HG02852 (cell line): ENCODE measurements around the gene NPAS3.

Source experiments
- ATAC-seq: cut with Tn5 transposase; IDR thresholded peaks from one replicate; pipeline ENCODE4 v1.9.1; 2021; ENCODE audit warnings: mild to moderate bottlenecking, moderate library complexity; ENCODE audit not compliant: unreplicated experiment

NPAS3 gene

DNA sequence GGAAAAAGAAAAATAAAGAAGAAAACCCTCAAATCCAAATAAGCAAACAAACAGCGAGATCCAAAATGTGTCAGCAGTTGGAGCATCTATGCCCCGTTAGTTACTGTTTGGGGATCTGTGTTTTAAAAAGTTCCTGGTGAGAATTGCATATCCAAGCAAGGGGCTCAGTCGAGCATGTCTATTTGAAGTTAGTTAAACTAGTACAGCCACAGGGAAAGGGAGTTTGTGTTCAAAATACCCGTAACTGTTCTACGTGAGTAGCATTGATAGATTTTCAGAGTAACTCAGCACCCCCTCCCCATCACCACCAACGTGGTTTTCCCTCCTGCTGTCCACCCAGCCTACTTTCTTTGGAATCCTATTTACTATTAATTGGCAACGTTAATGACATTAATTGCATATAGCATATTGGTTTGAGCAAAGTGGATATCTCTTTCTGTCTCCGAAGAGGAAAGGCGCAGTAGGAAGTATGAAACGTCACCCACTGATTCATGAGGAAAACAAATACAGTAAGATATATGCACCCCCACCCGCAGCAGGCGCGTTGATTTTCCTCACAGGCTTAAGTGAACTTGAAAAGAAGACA, 1.5 kb downstream of the NPAS3 start:
- ATAC-seq: no peak

GRCh38 chr14:32940711-32941667, 2.3 kb downstream of the NPAS3 start:
- no peak for ATAC-seq

- no peak for ATAC-seq
Observed at GRCh38 chr14:32941668-32942065, 3.0 kb downstream of the NPAS3 start.

- no peak for ATAC-seq
Observed at GRCh38 chr14:32947081-32947480, 8.4 kb downstream of the NPAS3 start.

GRCh38 chr14:32947792-32948191, 9.1 kb downstream of the NPAS3 start:
- ATAC-seq: no peak

GRCh38 chr14:32950584-32950983, 11.9 kb downstream of the NPAS3 start:
- no peak for ATAC-seq

DNA sequence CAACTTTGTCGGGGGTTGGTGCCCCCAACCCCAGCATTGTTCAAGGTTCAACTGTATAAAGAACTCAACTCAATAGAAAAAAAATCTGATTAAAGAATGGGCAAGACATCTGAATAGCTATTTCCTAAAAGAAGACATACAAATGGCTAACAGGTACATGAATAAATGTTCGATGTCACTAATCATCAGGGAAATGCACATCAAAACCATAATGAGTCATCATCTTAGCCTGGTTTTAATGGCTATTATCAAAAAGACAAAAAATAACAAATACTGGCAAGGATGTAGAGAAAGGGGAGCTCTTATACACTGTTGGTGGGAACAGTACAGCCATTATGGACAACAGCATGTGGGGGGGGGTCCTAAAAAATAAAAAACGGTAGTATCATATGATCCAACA, 28.7 kb downstream of the NPAS3 start:
- ATAC-seq: no peak

- ATAC-seq: no peak
Observed at GRCh38 chr14:32968972-32969544, 30.4 kb downstream of the NPAS3 start.

GRCh38 chr14:32977913-32978312, 39.2 kb downstream of the NPAS3 start:
- ATAC-seq: no peak

DNA sequence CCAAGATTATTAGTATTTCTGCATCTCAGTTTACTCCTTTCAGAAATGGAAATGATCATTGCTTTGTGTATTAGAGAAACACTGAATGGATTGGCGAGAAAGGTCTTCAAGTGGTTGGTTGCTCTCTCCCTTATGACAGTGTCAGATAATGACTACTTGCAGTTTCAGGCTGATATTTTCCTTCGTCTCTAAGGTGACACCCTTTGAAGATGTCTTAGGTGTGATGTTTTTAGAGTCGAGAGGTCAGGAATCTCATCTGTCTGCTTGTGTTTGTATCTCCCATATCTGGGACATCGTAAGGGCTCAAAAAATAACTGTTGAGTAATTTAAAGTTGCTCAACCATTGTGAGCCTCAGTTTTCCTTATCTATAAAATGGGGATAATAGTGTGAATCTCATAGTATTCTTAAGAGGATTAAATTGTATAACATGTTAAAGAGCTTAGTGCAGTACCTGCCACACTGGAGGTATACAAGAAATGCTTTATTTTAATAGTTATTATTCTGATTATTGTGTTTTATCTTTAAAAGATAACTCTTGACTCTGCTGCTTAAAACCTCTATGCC, 40.1 kb downstream of the NPAS3 start:
- no peak for ATAC-seq

GRCh38 chr14:32980178-32980901, 41.7 kb downstream of the NPAS3 start:
- ATAC-seq: no peak

GRCh38 chr14:32980902-32981501, 42.3 kb downstream of the NPAS3 start:
- ATAC-seq: no peak

- ATAC-seq: no peak
Observed at GRCh38 chr14:32984241-32984930, 45.7 kb downstream of the NPAS3 start.

DNA sequence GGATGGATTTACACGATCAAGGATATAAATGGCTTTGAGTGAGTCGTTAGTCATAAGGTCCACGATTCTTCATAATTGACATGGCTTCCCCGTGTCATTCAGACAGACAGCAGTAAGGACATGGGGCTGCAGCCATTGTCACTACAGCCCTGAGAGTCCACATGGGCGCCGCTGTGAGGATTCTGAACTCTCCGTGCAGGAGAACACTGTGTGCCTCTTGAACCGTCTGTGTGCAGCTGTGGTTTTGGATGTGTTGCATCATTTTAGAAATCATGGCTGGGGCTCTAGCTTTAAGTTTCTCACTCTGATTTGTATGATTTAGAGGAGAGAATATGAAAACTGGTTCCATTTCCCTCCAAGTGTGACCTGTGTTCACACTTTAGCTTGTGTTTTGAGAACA, 47.2 kb downstream of the NPAS3 start:
- ATAC-seq: no peak

GRCh38 chr14:32986791-32987540, 48.3 kb downstream of the NPAS3 start:
- ATAC-seq: no peak

GRCh38 chr14:32991691-32992090, 53.0 kb downstream of the NPAS3 start:
- ATAC-seq: no peak

DNA sequence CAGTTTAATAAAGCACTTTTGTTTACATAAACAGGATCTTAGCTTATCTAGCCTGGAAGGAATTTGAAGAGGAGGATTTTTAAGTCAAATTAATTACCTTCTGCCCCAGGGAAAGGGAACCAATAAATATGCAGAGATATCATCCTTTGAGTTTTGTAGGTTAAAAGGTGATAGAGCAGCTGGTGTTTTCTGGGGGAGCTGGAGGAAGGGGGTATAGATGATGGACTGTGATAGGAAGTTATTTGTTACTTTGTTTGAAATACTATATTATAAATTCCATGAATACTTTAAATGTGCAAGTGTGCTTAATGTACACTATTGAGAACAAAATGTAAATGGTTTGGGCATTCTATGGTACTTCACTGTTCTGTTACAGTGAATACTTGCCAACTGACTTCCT, 55.2 kb downstream of the NPAS3 start:
- no peak for ATAC-seq

DNA sequence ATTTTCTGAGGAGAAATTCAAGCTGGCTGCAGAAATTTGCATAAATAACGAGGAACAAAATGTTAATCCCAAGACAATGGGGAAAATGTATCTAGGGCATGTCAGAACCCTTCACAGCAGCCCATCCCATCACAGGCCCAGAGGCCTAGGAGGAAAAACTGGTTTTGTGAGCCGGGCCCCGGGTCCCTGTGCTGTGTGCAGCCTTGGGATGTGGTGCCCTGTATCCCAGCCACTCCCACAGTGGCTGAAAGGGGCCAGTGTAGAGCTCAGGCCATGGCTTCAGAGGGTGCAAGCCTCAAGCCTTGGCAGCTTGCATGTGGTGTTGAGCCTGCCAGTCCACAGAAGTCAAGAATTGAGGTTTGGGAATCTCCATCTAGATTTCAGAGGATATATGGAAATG, 57.7 kb downstream of the NPAS3 start:
- no peak for ATAC-seq

- ATAC-seq: no peak
Observed at GRCh38 chr14:32998433-32998832, 59.8 kb downstream of the NPAS3 start.
